ENCODE data around the gene SLC25A42. TPM values are rescaled to one million over a fixed set of nuclear protein-coding genes. Genes with fewer than 3 reads are reported as not detected.

SLC25A42 gene
- polyA plus RNA-seq, 1 donor = 12.9 TPM

- Histone ChIP-seq H3K27ac (ENCODE audit: low read length) (peak overlapping the region; percentile 77), H3K9me3 (ENCODE audit: control insufficient read depth, low read depth, low read length) (no peaks in the 10 kb centered on the region), H3K4me3 (ENCODE audit: low read length) (peak overlapping the region; percentile 46), H3K36me3 (ENCODE audit: control insufficient read depth, insufficient read depth, low read length) (peaks cover 4% of the 10 kb centered on the region), H3K27me3 (ENCODE audit: control insufficient read depth, insufficient read depth, low read length) (no peaks in the 10 kb centered on the region), H3K4me1 (ENCODE audit: control insufficient read depth, insufficient read depth, low read length) (peaks cover 19% of the 10 kb centered on the region)
- peak in 1 of 2 donors; percentile 51 for DNase-seq
- no CpG with 5 or more reads among the region's 39 CpGs for WGBS (ENCODE audit: insufficient coverage, low lambda C conversion rate)
Measured at GRCh38 chr19:19119325-19120237, 55.8 kb downstream of the SLC25A42 start.

GRCh38 chr19:19120308-19121231 lies 56.8 kb downstream of the SLC25A42 start:
- peak overlapping the region; percentile 46 for H3K4me3 ChIP-seq (ENCODE audit: low read length)
- peak; percentile 97 for DNase-seq
- peaks cover 19% of the 10 kb centered on the region for H3K4me1 ChIP-seq (ENCODE audit: control insufficient read depth, insufficient read depth, low read length)
- H3K36me3 ChIP-seq (ENCODE audit: control insufficient read depth, insufficient read depth, low read length) = peaks cover 4% of the 10 kb centered on the region
- H3K27me3 ChIP-seq (ENCODE audit: control insufficient read depth, insufficient read depth, low read length) = no peaks in the 10 kb centered on the region
- whole genome bisulfite sequencing (ENCODE audit: insufficient coverage, low lambda C conversion rate) = no CpG with 5 or more reads among the region's 39 CpGs
- H3K27ac ChIP-seq (ENCODE audit: low read length) = peak overlapping the region; percentile 77
- no peaks in the 10 kb centered on the region for H3K9me3 ChIP-seq (ENCODE audit: control insufficient read depth, low read depth, low read length)

GRCh38 chr19:19121371-19121770 lies 57.6 kb downstream of the SLC25A42 start:
- H3K4me1 ChIP-seq (ENCODE audit: control insufficient read depth, insufficient read depth, low read length) = peaks cover 19% of the 10 kb centered on the region
- no peaks in the 10 kb centered on the region for H3K9me3 ChIP-seq (ENCODE audit: control insufficient read depth, low read depth, low read length)
- no peak overlapping the region for H3K4me3 ChIP-seq (ENCODE audit: low read length)
- DNase-seq = no peak
- H3K27ac ChIP-seq (ENCODE audit: low read length) = no peak overlapping the region
- no peaks in the 10 kb centered on the region for H3K27me3 ChIP-seq (ENCODE audit: control insufficient read depth, insufficient read depth, low read length)
- peaks cover 4% of the 10 kb centered on the region for H3K36me3 ChIP-seq (ENCODE audit: control insufficient read depth, insufficient read depth, low read length)
- no CpG with 5 or more reads among the region's 10 CpGs for WGBS (ENCODE audit: insufficient coverage, low lambda C conversion rate)

- Histone ChIP-seq H3K4me1 (ENCODE audit: control insufficient read depth, insufficient read depth, low read length) (peaks cover 19% of the 10 kb centered on the region), H3K27ac (ENCODE audit: low read length) (no peak overlapping the region), H3K9me3 (ENCODE audit: control insufficient read depth, low read depth, low read length) (no peaks in the 10 kb centered on the region), H3K36me3 (ENCODE audit: control insufficient read depth, insufficient read depth, low read length) (peaks cover 4% of the 10 kb centered on the region), H3K27me3 (ENCODE audit: control insufficient read depth, insufficient read depth, low read length) (no peaks in the 10 kb centered on the region), H3K4me3 (ENCODE audit: low read length) (no peak overlapping the region)
- DNase-seq = no peak
- 89% methylated on average over 1 of the region's 1 CpG for WGBS (ENCODE audit: insufficient coverage, low lambda C conversion rate)
Measured at GRCh38 chr19:19122902-19123301, 59.1 kb downstream of the SLC25A42 start.

GRCh38 chr19:19123386-19123785 lies 59.6 kb downstream of the SLC25A42 start:
- H3K4me3 ChIP-seq (ENCODE audit: low read length) = no peak overlapping the region
- peaks cover 19% of the 10 kb centered on the region for H3K4me1 ChIP-seq (ENCODE audit: control insufficient read depth, insufficient read depth, low read length)
- H3K9me3 ChIP-seq (ENCODE audit: control insufficient read depth, low read depth, low read length) = no peaks in the 10 kb centered on the region
- peaks cover 4% of the 10 kb centered on the region for H3K36me3 ChIP-seq (ENCODE audit: control insufficient read depth, insufficient read depth, low read length)
- H3K27me3 ChIP-seq (ENCODE audit: control insufficient read depth, insufficient read depth, low read length) = no peaks in the 10 kb centered on the region
- no peak for DNase-seq
- H3K27ac ChIP-seq (ENCODE audit: low read length) = no peak overlapping the region

GRCh38 chr19:19126102-19126501 lies 62.3 kb downstream of the SLC25A42 start:
- H3K9me3 ChIP-seq (ENCODE audit: control insufficient read depth, low read depth, low read length) = no peaks in the 10 kb centered on the region
- peaks cover 2% of the 10 kb centered on the region for H3K36me3 ChIP-seq (ENCODE audit: control insufficient read depth, insufficient read depth, low read length)
- H3K4me3 ChIP-seq (ENCODE audit: low read length) = no peak overlapping the region
- H3K4me1 ChIP-seq (ENCODE audit: control insufficient read depth, insufficient read depth, low read length) = peaks cover 1% of the 10 kb centered on the region
- no peak overlapping the region for H3K27ac ChIP-seq (ENCODE audit: low read length)
- no peaks in the 10 kb centered on the region for H3K27me3 ChIP-seq (ENCODE audit: control insufficient read depth, insufficient read depth, low read length)
- DNase-seq = no peak
- WGBS (ENCODE audit: insufficient coverage, low lambda C conversion rate) = 83% methylated on average over 1 of the region's 6 CpGs

- Histone ChIP-seq H3K4me1 (ENCODE audit: control insufficient read depth, insufficient read depth, low read length) (no peaks in the 10 kb centered on the region), H3K9me3 (ENCODE audit: control insufficient read depth, low read depth, low read length) (peaks cover 15% of the 10 kb centered on the region), H3K4me3 (ENCODE audit: low read length) (no peak overlapping the region), H3K27me3 (ENCODE audit: control insufficient read depth, insufficient read depth, low read length) (no peaks in the 10 kb centered on the region), H3K36me3 (ENCODE audit: control insufficient read depth, insufficient read depth, low read length) (peaks cover 10% of the 10 kb centered on the region), H3K27ac (ENCODE audit: low read length) (no peak overlapping the region)
- DNase-seq = no peak
- no CpG with 5 or more reads among the region's 3 CpGs for WGBS (ENCODE audit: insufficient coverage, low lambda C conversion rate)
Measured at GRCh38 chr19:19131989-19132388, 68.2 kb downstream of the SLC25A42 start.

GRCh38 chr19:19132912-19133311 lies 69.1 kb downstream of the SLC25A42 start:
- H3K27ac ChIP-seq (ENCODE audit: low read length) = no peak overlapping the region
- DNase-seq = no peak
- H3K27me3 ChIP-seq (ENCODE audit: control insufficient read depth, insufficient read depth, low read length) = no peaks in the 10 kb centered on the region
- WGBS (ENCODE audit: insufficient coverage, low lambda C conversion rate) = no CpG with 5 or more reads among the region's 12 CpGs
- H3K4me1 ChIP-seq (ENCODE audit: control insufficient read depth, insufficient read depth, low read length) = peaks cover 8% of the 10 kb centered on the region
- peaks cover 15% of the 10 kb centered on the region for H3K9me3 ChIP-seq (ENCODE audit: control insufficient read depth, low read depth, low read length)
- no peak overlapping the region for H3K4me3 ChIP-seq (ENCODE audit: low read length)
- peaks cover 10% of the 10 kb centered on the region for H3K36me3 ChIP-seq (ENCODE audit: control insufficient read depth, insufficient read depth, low read length)

GRCh38 chr19:19133985-19134384 lies 70.2 kb downstream of the SLC25A42 start:
- Histone ChIP-seq H3K4me1 (ENCODE audit: control insufficient read depth, insufficient read depth, low read length) (peaks cover 8% of the 10 kb centered on the region), H3K27me3 (ENCODE audit: control insufficient read depth, insufficient read depth, low read length) (no peaks in the 10 kb centered on the region), H3K4me3 (ENCODE audit: low read length) (no peak overlapping the region), H3K9me3 (ENCODE audit: control insufficient read depth, low read depth, low read length) (peaks cover 15% of the 10 kb centered on the region), H3K36me3 (ENCODE audit: control insufficient read depth, insufficient read depth, low read length) (peaks cover 10% of the 10 kb centered on the region), H3K27ac (ENCODE audit: low read length) (no peak overlapping the region)
- no peak for DNase-seq
- WGBS (ENCODE audit: insufficient coverage, low lambda C conversion rate) = no CpG with 5 or more reads among the region's 6 CpGs

GRCh38 chr19:19134687-19135158 lies 70.9 kb downstream of the SLC25A42 start:
- peak; percentile 51 to 63 for DNase-seq
- WGBS (ENCODE audit: insufficient coverage, low lambda C conversion rate) = no CpG with 5 or more reads among the region's 21 CpGs
- H3K4me3 ChIP-seq (ENCODE audit: low read length) = no peak overlapping the region
- H3K4me1 ChIP-seq (ENCODE audit: control insufficient read depth, insufficient read depth, low read length) = peaks cover 8% of the 10 kb centered on the region
- H3K27me3 ChIP-seq (ENCODE audit: control insufficient read depth, insufficient read depth, low read length) = no peaks in the 10 kb centered on the region
- H3K36me3 ChIP-seq (ENCODE audit: control insufficient read depth, insufficient read depth, low read length) = peaks cover 10% of the 10 kb centered on the region
- H3K27ac ChIP-seq (ENCODE audit: low read length) = no peak overlapping the region
- H3K9me3 ChIP-seq (ENCODE audit: control insufficient read depth, low read depth, low read length) = peaks cover 15% of the 10 kb centered on the region
